NOMO-1 (cell line): ENCODE measurements around the gene KIAA0232.
"Not testable (repeated sequence)": the region's sequence is repeated elsewhere in the genome, so short reads cannot be mapped to it uniquely, and the experiment has no call there.

Source experiments
- DNase-seq, 2 experiments: peaks; one replicate each; lab custom pipeline; 2025; ENCODE audit not compliant: unreplicated experiment in 2 of 2; lab: John Stamatoyannopoulos, UW

Gene KIAA0232

GRCh38 chr4:6878451-6879059 lies 96.0 kb downstream of the KIAA0232 start:
- DNase-seq: no peak

- no peak for DNase-seq
These were observed 98.2 kb downstream of the KIAA0232 start for GRCh38 chr4:6880691-6881090.

GRCh38 chr4:6881908-6882307 lies 99.4 kb downstream of the KIAA0232 start:
- DNase-seq: no peak

- no peak for DNase-seq
These were observed 101.9 kb downstream of the KIAA0232 start for GRCh38 chr4:6884341-6884870.

- peak; percentile 93 to 99 for DNase-seq
These were observed 103.5 kb downstream of the KIAA0232 start for GRCh38 chr4:6885953-6886557.

GRCh38 chr4:6886886-6887285 lies 104.4 kb downstream of the KIAA0232 start:
- no peak for DNase-seq

GRCh38 chr4:6887591-6888371 lies 105.3 kb downstream of the KIAA0232 start:
- peak; percentile 83 to 97 for DNase-seq

- DNase-seq: no peak
These were observed 106.1 kb downstream of the KIAA0232 start for GRCh38 chr4:6888506-6889071.

- DNase-seq: no peak
These were observed 106.7 kb downstream of the KIAA0232 start for GRCh38 chr4:6889101-6889735.

GRCh38 chr4:6889736-6890324 lies 107.3 kb downstream of the KIAA0232 start:
- no peak for DNase-seq

GRCh38 chr4:6890358-6890757 lies 107.8 kb downstream of the KIAA0232 start:
- no peak for DNase-seq

- not testable (repeated sequence) for DNase-seq
These were observed 108.4 kb downstream of the KIAA0232 start for GRCh38 chr4:6890971-6891370.

GRCh38 chr4:6891436-6892170 lies 109.1 kb downstream of the KIAA0232 start:
- peak; percentile 49 to 64 for DNase-seq

GRCh38 chr4:6892190-6892908 lies 109.8 kb downstream of the KIAA0232 start:
- DNase-seq: peak; percentile 70 to 89

GRCh38 chr4:6892909-6893202 lies 110.3 kb downstream of the KIAA0232 start:
- DNase-seq: no peak

- peak; percentile 64 to 86 for DNase-seq
These were observed 111.0 kb downstream of the KIAA0232 start for GRCh38 chr4:6893449-6894085.

- no peak for DNase-seq
These were observed 111.6 kb downstream of the KIAA0232 start for GRCh38 chr4:6894086-6894478.

- no peak for DNase-seq
These were observed 112.3 kb downstream of the KIAA0232 start for GRCh38 chr4:6894528-6895498.
